Fibroblast of lung (primary cell): Measurements from ENCODE around the gene STX4. TPM values are rescaled to one million over a fixed set of nuclear protein-coding genes. Genes with fewer than 3 reads are reported as not detected.

Experiments
- DNase-seq, 2 donors: peaks; one replicate each; pipeline versions ENCODE4 v3.0.0 to v3.0.0-alpha.2; 2010; ENCODE audit warnings: low read depth in 2 of 2
- H2AFZ ChIP-seq: 2 replicates; pipeline ENCODE4 v1.5.1; 2012; ENCODE audit warnings: low read length, control low read depth, inconsistent platforms
- H3K27ac ChIP-seq: 2 replicates; pipeline ENCODE4 v1.5.1; 2011; ENCODE audit warnings: low read length, control low read depth; ENCODE audit not compliant: insufficient read depth
- H3K27me3 ChIP-seq: 2 replicates; pipeline ENCODE4 v1.5.1; 2011; ENCODE audit warnings: mild to moderate bottlenecking, low read length; ENCODE audit not compliant: control insufficient read depth, insufficient read depth
- H3K36me3 ChIP-seq: 2 replicates; pipeline ENCODE4 v1.5.1; 2011; ENCODE audit warnings: low read length; ENCODE audit not compliant: control insufficient read depth, insufficient read depth
- H3K4me1 ChIP-seq: 2 replicates; pipeline ENCODE4 v1.5.1; 2011; ENCODE audit warnings: low read length; ENCODE audit not compliant: control insufficient read depth, insufficient read depth; ENCODE audit errors: extremely low read depth
- H3K4me2 ChIP-seq: 2 replicates; pipeline ENCODE4 v1.5.1; 2011; ENCODE audit warnings: low read length, control low read depth; ENCODE audit not compliant: insufficient read depth; ENCODE audit errors: extremely low read depth
- H3K4me3 ChIP-seq, 4 experiments: fragments of 200-600 bp in 1 of 4; sonication (generic) in 1 of 4; replicated peaks in 1 of 4; 2 replicates each; pipeline ENCODE4 v1.5.1; 2011 to 2016; ENCODE audit warnings: low read length in 4 of 4, low read depth in 3 of 4, mild to moderate bottlenecking in 3 of 4, control low read depth in 2 of 4, inconsistent platforms in 1 of 4, mixed read lengths in 1 of 4; ENCODE audit not compliant: insufficient read depth in 1 of 4; ENCODE audit errors: control extremely low read depth in 1 of 4
- H3K79me2 ChIP-seq: 2 replicates; pipeline ENCODE4 v1.5.1; 2012; ENCODE audit warnings: mild to moderate bottlenecking, low read length, inconsistent platforms; ENCODE audit not compliant: control insufficient read depth, insufficient read depth
- H3K9ac ChIP-seq: 2 replicates; pipeline ENCODE4 v1.5.1; 2011; ENCODE audit warnings: mild to moderate bottlenecking, low read length, control low read depth; ENCODE audit not compliant: insufficient read depth
- H3K9me3 ChIP-seq: 2 replicates; pipeline ENCODE4 v1.5.1; 2012; ENCODE audit warnings: low read depth, low read length; ENCODE audit not compliant: control insufficient read depth, insufficient read depth
- H4K20me1 ChIP-seq: 2 replicates; pipeline ENCODE4 v1.5.1; 2011; ENCODE audit warnings: low read length; ENCODE audit not compliant: control insufficient read depth, insufficient read depth; ENCODE audit errors: extremely low read depth
- CTCF ChIP-seq, 2 donors: IDR thresholded peaks in 1 of 2; conservative IDR thresholded peaks in 1 of 2; 1 replicate in 1 of 2; 2 replicates in 1 of 2; pipeline ENCODE4 v1.5.1; 2011 to 2012; ENCODE audit warnings: low read length in 2 of 2, control low read depth in 1 of 2, inconsistent platforms in 1 of 2, low read depth in 1 of 2, mild to moderate bottlenecking in 1 of 2
- EZH2 ChIP-seq: IDR thresholded peaks from 2 replicates; pipeline ENCODE4 v1.5.1; 2012; ENCODE audit warnings: low read length, control low read depth, mild to moderate bottlenecking; ENCODE audit errors: missing control alignments
- polyA minus RNA-seq: library from RNA; depleted of rRNA, polyadenylated mRNA; stranded (reverse); fragments of >200 nt; gene quantifications from 2 replicates; pipeline ENCODE4 v1.2.3, GENCODE V29; 2011; ENCODE audit warnings: low replicate concordance
- polyA plus RNA-seq, 2 donors: library from polyadenylated mRNA; depleted of rRNA in 1 of 2; stranded (reverse) in 1 of 2; unstranded in 1 of 2; fragments of >200 nt; gene quantifications; 2 replicates each; pipeline ENCODE4 v1.2.1, GENCODE V29; 2011 to 2012; ENCODE audit warnings: missing spikeins in 1 of 2
- total RNA-seq: library from RNA; depleted of rRNA; stranded (reverse); fragments of >200 nt; gene quantifications from 2 replicates; pipeline ENCODE4 v1.2.1, GENCODE V29; 2014

STX4 gene
- total RNA-seq, result 28.0 and 37.5 TPM in 2 replicates
- 42.8 and 53.9 TPM in 2 replicates for polyA plus RNA-seq
- polyA plus RNA-seq (2012), result 55.8 and 78.3 TPM in 2 replicates
- 104 and 156 TPM in 2 replicates for polyA minus RNA-seq

GRCh38 chr16:31032736-31033708 is at the start of gene STX4:
STX4 (plus strand) TSS chr16:31033558; CDS start chr16:31033806, 248 bp downstream.
- no peak for TF ChIP-seq CTCF (conservative IDR thresholded peaks at IDR 0.05 in 1 of 2, IDR thresholded peaks at IDR 0.05 in 1 of 2; ENCODE audit: low read depth in 1 of 2, low read length in 2 of 2)
- no peak for TF ChIP-seq EZH2

GRCh38 chr16:30983898-30984610 is 49.3 kb upstream of the STX4 start:
- Histone ChIP-seq H3K9me3 (no peaks in the 10 kb centered on the region), H3K4me1 (peaks cover 11% of the 10 kb centered on the region), H3K27ac (no peak overlapping the region), H3K4me3 (no peak overlapping the region), H2AFZ (no peak overlapping the region), H3K36me3 (peaks cover 28% of the 10 kb centered on the region), H3K27me3 (no peaks in the 10 kb centered on the region), H3K9ac (no peak overlapping the region), H3K79me2 (no peaks in the 10 kb centered on the region), H3K4me2 (no peak overlapping the region), H4K20me1 (no peaks in the 10 kb centered on the region)
- TF ChIP-seq CTCF (conservative IDR thresholded peaks at IDR 0.05 in 1 of 2, IDR thresholded peaks at IDR 0.05 in 1 of 2; ENCODE audit: low read depth in 1 of 2, low read length in 2 of 2) (no peak), EZH2 (no peak)
- DNase-seq, result no peak

More at GRCh38 chr16:31032736-31033708, at the start of gene STX4:
- Histone ChIP-seq H3K4me3 (peak within 1 kb of the TSS; percentile 85 to 100 (median 100)), H3K9ac (peak within 1 kb of the TSS; percentile 95), H3K79me2 (peaks cover 12% of the 10 kb centered on the region), H3K4me1 (peaks cover 2% of the 10 kb centered on the region), H3K27ac (peak within 1 kb of the TSS; percentile 97), H4K20me1 (peaks cover 2% of the 10 kb centered on the region), H2AFZ (peak within 1 kb of the TSS; percentile 75), H3K36me3 (peaks cover 11% of the 10 kb centered on the region), H3K9me3 (no peaks in the 10 kb centered on the region), H3K4me2 (peak within 1 kb of the TSS; percentile 97), H3K27me3 (no peaks in the 10 kb centered on the region)
- DNase-seq, result peak; percentile 97 to 99
